GM19455 (cell line): ENCODE results near the gene PDE4D.

Source experiments
- ATAC-seq: cut with Tn5 transposase; IDR thresholded peaks from one replicate; pipeline ENCODE4 v1.9.1; 2021; ENCODE audit not compliant: unreplicated experiment

Gene PDE4D

DNA sequence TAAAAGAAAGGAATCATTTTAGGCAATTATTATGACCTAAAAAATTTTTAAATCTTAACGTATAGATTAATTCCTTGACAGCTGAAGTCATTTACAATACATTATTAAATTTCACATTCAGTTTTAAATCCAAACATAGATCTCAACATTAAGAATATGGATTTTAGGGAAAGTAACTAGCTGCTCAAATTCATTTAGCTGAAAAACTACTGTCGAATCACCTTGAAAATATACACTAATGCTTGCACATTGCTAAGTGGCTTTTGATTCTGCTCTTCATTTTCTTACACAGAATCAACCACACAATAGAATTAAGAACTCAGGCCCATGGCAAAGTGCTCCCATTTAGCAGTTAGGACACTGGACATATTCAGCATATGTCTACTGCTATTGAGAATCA lies 856.5 kb downstream of the PDE4D start:
- ATAC-seq = no peak

GRCh38 chr5:59036274-59036961 lies 857.1 kb downstream of the PDE4D start:
- ATAC-seq = no peak

- ATAC-seq = no peak
Observed at GRCh38 chr5:59035681-59036080, 857.8 kb downstream of the PDE4D start.

DNA sequence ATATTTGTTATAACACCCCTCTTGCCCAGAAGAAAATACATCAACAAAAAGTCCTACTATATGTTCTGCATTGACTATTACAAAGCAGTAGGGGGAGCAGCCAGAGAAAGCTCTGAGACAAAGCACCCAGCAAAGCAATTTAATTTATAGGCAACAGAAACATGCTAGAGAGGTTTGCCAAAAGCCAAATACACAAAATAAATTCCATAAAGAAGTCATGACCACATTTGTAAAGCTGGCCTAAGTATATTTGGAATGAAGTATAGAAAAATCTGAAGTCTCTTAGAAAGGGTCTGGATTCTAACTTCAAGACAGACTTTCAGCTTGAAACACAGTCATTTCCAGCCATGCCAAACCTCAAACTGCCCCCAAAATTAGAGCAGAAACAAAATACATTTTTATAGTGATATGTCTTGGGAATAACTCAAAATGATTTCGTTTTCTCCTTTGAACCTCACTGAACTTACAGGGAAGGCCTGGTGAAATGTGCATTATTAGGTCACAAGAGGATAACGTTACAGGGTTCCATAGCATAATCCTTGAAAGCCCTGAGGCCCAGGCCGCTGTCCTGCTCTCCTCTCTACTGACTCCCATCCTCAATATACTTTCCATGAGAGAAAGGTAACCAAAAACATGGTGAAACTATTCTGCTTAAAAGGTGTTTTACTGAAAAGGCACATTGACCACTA lies 858.9 kb downstream of the PDE4D start:
- no peak for ATAC-seq

DNA sequence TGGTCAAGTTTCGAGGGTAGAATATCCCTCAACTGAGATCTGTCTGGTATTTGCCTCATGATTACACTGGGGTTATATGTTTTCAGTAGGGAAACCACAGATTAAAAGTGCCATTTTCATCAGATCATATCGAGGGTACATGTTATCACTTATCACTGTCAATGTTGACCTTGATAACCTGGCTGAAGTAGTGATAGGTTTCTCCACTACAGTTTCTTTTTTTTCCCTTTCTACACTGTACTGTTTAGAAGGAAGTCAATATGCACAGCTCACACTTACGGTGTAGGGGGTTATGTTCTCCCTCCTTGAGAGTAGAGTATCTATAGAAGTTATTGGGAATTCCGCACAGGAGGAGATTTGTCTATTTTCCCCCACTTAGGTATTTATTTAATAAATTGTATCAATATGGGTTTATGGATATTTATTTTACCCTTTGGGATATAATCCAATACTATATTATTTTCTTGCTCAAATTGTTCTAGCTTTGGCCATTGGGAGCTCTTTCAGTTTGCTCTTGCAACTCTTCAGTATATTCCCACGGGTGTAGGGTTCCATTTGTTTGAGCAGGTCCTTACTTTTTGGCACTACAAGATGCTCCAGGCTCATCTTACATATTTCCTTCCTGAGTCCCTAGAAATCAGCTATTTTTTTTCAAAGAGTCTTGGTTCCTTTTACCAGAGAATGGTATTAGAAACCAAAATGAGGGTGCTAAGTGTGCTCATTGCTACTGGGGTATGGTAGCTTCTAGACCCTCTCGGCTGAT lies 866.2 kb downstream of the PDE4D start:
- no peak for ATAC-seq

DNA sequence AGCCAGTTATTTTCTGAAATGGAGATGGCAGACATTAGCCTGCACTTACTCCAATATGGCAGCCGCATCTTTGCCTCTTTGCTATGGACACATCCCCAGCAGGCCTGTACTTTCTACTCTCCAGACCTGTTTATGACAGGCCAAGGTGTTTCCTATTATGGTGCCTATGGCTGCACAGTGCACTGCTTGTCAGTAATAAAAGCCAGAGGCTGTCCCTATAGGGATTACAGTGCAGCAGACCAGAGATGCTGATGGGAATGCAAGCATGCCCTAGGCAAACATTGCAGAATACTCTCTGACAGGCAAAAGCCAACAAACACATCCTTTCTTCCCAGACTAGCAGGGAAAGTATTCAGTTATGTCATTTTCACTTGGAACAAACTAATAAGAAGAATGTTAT lies 867.8 kb downstream of the PDE4D start:
- ATAC-seq = no peak

DNA sequence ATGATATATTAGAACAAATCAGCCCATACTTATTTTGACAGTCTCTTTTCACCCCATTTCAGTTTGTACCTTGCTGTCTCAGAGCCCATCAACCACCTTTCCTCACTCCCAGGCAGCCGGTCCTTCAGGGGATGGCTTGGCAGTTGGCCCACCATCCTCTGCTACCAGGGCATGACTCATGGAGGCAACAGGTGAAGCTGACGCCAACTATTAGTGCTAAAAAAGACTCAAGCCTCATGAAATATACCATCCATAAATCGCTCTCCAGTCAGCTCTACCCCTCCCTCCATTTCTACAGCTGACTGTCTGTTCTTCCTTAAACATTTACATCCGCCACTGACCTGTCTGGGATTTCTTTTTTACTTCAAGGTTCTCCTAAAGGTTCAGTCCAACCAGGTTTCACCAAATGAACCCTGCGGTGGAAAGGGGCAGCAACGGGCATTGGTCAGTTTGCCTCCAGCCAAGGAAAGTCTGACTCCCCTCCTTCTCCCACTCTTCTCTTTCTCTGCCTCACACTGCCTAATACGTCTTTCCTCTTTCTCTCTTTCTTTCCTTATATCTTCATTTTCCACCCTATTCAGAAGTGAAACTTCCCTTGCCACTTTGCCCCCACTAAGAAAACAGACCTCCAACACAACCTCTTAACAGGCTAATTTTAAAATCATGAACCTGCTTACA lies 871.5 kb downstream of the PDE4D start:
- ATAC-seq = no peak

GRCh38 chr5:59021286-59021673 lies 872.2 kb downstream of the PDE4D start:
- no peak for ATAC-seq

- ATAC-seq = no peak
Observed at GRCh38 chr5:59020611-59021285, 872.8 kb downstream of the PDE4D start.

DNA sequence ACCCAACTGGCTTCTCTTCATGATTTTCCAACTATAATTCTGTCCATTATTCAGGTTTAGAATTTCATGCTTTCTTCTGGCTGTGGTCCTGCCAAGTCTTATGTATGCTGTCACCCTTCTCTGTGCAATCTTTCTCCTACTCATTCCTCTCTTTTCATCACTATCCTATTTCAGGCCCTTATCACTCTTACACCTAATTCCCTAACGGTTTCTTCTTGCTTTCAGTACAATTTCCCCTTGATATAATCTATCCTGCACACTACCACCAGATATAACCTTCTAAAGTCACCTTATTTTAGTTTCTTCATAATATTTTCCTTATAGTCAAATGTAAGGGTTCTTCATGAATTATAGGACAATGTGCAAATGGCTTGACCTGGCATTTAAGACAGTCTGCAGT lies 874.4 kb downstream of the PDE4D start:
- no peak for ATAC-seq

GRCh38 chr5:59016925-59017324 lies 876.6 kb downstream of the PDE4D start:
- no peak for ATAC-seq

DNA sequence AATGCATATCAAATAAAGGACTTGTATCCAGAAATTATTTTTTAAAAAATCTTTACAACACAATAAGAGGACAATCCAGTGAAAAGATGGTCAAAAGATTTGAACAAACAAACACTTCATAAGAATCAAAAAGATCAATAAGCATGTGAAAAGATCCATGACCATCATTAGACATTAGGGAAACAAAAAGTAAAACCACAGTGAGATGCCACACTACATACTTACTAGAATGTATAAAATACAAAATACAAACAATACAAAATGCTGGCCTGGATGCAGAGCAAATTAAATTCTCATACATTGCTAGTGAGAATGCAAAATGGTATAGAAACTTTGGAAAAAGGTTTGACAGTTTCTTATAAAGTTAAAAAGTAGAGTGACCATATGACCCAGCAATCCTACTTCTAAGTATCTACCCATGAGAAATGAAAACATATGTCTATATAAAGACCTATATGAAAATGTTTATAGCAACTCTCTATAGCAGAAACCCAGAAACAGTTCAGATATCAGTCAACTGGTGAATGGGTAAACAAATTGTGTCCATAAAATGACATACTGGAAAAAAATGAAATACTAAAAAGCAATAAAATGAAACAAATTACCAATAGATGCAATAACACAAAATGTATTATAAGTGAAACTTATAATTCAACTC lies 884.6 kb downstream of the PDE4D start:
- no peak for ATAC-seq

- ATAC-seq = no peak
Observed at GRCh38 chr5:59007460-59008063, 886.0 kb downstream of the PDE4D start.

DNA sequence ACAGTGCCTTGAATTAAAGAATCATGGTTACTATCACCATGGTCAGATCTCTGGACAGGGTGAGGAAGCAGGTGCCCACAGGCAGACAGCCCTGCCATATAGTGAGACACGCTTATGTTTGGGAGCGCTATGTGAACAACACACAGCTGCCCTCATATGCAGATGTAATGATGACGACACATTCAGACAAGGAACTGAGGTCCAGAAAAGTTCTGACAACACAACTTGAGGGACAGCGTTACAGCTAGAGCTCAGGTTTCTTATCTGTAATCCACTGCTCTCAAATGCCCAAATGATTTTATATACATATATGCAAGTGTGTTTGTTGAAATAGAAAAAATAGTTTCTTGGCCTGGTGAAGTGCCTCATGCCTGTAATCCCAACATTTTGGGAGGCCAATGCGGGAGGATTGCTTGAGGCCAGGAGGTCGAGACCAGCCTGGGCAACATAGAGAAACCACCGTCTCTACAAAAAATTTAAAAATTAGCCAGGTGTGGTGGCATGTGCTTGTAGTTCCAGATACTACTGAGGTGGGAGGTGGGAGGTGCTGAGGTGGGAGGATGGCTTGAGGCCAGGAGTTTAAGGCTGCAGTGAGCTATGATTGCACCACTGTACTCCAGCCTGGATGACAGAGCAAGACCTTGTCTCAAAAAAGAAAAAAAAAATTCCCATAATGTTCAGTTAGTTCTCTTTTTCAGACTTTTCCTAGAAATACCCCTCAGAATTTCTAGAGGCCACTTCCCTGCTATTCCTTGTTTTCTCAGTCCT lies 887.4 kb downstream of the PDE4D start:
- no peak for ATAC-seq

GRCh38 chr5:59003641-59004040 lies 889.9 kb downstream of the PDE4D start:
- ATAC-seq = no peak

DNA sequence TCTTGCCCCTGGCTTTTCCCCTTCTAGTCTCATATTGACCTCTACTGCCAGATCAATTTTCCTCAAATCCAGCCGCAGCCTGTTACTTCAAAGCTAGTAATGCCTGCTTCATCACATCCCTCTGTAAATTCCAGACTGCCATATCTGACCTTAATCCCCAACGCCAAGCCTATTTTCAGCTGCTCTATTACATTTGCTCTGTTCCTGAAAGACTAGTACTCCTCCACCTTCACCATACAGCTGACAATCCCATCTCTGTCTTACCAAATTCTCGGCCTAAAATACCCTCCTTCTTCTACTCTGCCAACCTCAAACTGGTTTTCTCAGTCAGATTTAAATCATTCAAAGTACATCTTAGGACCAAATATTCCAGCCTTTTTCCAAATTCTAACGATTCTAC lies 890.4 kb downstream of the PDE4D start:
- ATAC-seq = no peak

DNA sequence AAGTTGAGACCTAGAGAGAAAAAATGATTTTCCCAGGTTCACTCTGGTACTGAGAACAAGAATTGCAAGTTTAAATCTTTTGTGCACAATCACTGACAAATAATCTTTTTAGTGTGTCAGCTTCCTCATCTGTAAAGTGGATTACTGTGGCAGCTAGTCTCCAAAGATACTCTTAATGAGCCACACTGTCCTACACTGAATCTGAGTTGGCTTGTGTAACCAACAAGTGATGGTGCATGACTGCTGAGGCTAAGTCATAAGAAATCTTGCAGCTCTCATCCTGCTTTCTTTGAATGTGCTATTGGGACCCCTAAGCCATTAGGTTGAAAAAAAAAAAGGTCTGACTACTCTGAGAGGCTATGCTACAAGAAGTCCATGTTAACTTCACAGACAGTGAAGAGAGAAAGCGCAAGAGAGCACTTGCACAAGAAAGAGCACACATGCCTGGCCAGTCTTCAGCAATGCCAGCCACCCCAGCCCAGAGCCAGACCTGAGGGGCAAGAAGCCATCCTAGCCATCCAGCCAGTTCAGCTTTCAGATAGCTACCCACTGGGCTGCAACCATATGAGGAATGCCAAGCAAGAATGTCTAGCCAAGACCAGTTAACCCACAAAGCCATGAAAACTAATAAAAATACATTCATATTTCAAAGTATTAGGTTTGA lies 891.2 kb downstream of the PDE4D start:
- no peak for ATAC-seq

DNA sequence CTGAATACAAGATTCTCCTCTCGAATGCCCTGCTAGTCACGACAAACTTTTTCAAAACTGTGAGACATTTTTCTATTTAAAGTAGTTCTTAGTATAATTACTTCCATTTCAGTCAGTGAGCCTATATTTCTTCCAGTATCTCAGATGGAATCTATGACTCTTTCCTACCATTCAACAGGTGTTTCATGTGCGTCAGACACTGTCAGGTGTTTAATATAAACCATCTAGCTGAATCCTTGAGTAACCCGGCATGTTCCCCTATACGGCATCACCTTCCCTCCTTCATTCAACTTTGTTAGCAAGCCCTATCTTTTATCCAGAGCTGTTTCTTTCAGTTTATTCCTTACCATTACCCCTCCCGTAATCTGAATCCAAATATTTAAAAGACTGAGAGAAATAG lies 891.8 kb downstream of the PDE4D start:
- ATAC-seq = no peak

GRCh38 chr5:59001154-59001553 lies 892.4 kb downstream of the PDE4D start:
- ATAC-seq = no peak
